ENCODE results near the gene PHF21B.

Gene PHF21B

DNA sequence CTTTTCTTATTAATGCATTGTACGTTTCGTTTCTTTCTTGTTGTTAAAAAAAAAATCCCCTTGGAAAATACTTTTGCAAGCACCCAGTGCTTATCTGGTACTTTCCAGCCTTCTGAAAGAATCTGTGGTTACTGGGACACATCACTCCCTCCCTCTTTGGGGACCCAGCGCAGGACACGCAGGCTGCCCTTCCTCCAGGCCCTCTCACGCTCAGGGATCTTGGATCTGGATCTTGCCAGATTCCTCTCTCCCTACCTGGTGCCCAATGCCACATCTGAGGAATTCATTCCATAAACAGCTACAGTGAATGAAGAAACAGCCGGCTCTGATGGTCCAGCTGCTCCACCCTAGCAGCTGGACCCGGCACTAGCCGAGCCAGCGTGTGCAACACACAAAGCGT, 55.7 kb downstream of the PHF21B start:
- DNase-seq = peak; percentile 2

GRCh38 chr22:44952863-44953746, 56.7 kb downstream of the PHF21B start:
- DNase-seq = no peak

DNA sequence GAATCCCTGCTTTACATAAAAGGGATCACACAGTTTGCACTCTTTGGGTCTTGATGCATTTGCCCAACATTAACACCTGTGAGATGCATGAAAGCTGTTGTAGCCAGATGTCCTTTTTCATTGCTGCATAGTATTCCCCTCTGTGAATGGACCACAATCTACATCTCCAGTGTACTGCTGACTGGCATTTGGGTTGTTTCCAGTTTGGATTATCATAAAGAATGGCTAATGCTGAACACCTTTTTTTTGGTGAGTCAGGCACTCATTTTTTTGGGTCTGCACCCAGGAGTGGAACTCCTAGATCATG, 58.3 kb downstream of the PHF21B start:
- no peak for DNase-seq

DNA sequence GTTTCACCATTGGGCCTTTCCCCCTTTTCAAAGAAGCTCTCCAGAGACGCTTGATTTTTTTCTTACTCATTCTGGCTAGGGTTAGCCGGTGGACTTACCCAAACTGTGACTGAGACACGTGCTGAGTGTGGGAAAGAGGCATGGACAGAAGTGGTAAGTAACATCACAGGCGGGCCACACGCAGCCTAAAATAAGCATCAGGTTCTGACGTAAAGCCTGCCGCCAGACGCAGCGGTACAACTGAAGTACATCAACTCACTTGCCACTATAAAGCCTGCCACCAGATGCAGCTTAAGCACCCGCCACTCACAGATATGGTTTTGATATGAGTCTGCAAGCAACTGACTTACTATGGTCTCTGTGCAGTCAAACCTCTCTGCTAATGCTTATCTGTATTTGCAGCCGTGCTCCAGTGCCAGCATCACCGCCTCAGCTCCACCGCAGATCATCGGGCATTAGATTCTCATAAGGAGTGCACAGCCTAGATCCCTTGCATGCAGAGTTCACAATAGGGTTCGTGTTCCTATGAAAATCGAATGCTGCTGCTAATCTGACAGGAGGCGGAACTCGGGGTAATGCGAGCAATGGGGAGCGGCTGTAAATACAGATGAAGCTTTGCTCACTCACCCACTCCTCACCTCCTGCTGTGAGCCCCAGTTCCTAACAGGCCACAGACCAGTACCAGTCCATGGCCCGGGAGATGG, 58.8 kb downstream of the PHF21B start:
- no peak for DNase-seq

DNA sequence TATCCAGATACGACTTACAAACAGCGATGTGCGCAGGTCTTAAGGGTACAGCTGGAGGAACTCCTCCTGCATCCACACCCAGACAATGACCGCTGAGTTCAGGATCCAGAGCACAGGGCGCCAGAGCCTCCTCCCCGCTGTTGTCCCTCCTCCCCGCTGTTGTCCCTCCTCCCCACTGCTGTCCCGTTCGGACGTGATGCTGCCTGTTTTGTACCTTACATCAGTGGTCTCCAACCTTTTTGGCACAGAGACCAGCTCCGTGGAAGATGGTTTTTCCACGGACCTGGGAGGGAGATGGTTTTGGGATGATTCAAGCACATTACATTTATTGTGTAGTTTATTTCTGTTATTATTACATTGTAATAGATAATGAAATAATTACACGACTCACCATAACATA, 62.0 kb downstream of the PHF21B start:
- no peak for DNase-seq

- no peak for DNase-seq
These were observed 62.8 kb downstream of the PHF21B start for GRCh38 chr22:44947049-44947448.

DNA sequence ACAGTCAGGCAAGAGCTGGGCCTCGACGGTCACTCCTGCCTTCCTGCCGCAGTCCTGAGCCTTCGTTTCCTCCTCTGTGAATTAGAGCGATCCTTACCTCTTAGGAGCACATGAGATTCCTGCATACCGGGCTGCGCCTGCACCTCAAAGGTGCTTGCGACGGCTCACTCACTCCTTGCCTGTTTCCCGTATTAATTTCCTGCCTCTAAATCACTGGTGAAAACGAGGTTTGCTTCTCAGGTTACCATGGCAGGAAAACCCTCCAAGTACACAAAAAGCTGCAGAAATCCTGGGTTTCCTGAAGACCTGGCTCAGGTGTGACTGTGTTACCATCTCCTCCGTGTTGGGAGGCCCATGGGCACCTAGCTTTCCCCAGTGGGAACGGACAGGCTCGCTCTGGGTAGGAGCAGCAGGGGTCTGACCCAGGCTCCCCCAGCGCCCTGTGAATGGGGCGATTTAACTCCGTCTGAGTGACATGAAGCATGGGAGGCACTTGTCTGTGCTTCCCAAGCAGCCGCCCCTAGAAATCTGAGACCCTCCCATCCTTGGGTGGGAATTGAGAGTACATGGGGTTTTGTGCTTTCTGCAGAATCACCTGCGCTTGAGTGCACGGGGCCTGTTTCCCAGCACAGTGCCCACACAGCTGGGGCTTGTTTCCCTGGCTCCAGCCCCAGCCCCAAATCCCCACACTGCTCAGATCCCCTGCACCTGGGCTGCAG, 64.8 kb downstream of the PHF21B start:
- no peak for DNase-seq

DNA sequence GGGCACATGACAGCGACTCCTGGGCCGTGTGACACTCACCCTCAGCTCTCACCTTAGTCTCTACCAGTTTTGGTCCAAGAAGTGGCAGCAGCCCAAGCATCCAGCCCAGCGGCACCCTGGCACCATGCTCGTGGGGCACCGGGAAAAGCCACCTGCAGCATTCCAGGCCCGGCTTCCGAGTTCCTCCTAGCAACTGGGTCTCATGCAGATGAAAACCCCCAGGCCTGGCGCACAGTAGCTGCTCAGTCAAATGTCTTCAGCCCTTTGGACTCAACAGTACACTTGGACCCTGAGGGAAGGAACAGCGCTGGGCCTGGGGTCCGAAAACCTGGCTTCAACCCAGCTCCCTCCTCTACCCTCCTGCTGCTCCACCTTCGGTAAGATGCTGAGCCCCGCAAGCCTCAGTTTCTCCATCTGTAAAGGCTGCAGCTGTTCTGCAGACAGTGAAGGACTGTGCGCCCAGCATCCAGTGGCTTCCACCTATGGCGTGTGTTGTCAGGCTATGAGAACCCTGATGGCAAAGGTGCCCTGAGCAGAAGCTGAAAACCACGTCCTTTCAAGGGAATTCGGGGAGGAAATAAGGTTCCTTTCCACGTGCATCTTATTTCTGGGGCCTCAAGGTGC, 66.0 kb downstream of the PHF21B start:
- no peak for DNase-seq

DNA sequence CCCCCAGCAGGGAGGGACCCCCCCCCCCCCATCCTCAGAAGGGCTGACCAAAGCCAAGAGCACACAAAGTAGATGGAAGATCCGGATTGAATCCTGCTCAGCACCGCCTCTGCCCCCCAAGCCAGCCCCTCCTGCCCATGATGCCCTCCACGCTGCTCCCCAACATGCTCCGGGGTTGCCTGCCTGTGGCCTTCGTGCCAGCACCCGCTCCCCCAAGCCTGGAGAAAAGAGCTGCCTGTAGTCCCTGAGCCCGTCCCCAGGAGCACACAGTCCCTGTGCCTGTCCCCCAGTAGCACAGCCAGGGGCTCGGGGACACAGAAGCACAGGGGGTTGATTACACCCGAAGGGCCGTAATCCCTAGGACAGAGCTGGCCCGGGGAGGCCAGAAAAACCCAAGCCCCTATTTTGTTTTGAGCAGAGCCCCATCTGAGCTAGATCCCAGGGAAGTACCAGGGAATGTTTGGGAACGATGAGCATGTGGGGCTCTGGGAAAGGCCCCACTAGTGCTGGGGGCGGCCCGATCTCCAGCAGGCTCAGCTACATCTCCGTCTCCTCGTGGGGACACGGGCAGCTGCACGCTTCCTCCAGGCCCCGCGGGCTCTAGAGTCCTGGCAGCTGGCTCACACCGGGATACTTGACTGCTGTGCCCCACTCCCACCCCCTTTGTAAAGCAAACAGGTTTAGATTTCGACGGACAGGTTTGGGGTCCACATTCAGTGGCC, 66.7 kb downstream of the PHF21B start:
- no peak for DNase-seq

DNA sequence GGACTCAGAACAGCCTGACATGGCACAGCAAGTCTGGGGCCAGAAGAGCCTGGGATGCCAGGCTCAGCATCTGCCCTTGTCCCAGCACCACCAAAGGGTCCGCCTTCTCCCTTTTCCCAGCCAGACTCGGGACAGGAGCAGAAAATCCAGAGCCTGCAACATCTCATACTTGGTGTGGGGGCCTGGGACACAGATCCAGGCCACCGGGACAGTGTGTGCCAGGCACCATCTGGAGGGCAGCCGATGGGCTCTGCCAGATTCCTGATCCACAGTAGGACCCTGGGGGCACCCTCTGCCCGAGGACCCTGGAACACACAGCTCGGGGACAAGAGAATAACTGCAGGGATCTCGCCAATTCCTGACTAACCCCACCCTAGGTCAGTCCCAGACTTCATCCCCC, 67.7 kb downstream of the PHF21B start:
- no peak for DNase-seq

GRCh38 chr22:44941207-44941606, 68.6 kb downstream of the PHF21B start:
- no peak for DNase-seq

DNA sequence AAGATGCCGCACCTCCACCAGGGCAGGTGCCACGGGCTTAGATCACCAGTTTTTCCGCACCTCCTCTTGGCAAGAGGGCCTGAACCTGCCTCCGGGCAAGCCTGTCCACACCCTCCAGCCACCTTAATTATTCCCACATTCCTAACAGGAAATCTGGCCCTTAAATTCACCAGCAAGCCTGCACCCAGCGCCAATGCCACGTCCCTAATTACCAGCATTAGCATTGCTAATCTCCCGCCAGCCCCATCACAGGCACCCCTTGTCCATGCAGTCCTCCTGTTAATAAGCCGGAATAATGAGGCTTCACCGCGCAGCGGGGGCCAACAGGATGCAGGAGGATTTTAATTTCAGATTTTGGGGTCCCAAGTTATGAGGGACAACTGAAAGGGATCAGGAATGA, 69.7 kb downstream of the PHF21B start:
- no peak for DNase-seq

GRCh38 chr22:44939451-44939850, 70.4 kb downstream of the PHF21B start:
- no peak for DNase-seq

GRCh38 chr22:44938886-44939285, 70.9 kb downstream of the PHF21B start:
- DNase-seq = no peak

DNA sequence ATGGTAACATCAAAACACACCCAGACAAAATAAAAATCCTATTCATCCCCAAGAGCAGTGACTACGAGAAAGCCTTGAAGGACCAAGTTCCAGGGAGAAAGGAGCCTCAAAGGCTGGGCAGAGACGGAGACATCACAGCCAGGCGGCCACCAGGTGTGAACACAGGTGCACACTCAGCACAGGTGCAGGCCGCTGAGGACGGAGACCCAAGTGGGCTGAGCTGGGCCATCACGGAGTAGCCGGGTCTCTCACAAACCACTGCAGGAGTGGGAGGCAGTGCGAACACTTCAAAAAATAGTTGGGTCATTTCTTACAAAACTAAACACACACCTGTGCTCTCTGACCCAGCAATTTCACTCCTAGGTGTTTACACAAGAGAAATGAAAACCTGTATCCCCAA, 72.6 kb downstream of the PHF21B start:
- DNase-seq = no peak

GRCh38 chr22:44936201-44936600, 73.6 kb downstream of the PHF21B start:
- DNase-seq = no peak

- DNase-seq = no peak
These were observed 74.1 kb downstream of the PHF21B start for GRCh38 chr22:44935724-44936123.

GRCh38 chr22:44934454-44934735, 75.4 kb downstream of the PHF21B start:
- no peak for DNase-seq

DNA sequence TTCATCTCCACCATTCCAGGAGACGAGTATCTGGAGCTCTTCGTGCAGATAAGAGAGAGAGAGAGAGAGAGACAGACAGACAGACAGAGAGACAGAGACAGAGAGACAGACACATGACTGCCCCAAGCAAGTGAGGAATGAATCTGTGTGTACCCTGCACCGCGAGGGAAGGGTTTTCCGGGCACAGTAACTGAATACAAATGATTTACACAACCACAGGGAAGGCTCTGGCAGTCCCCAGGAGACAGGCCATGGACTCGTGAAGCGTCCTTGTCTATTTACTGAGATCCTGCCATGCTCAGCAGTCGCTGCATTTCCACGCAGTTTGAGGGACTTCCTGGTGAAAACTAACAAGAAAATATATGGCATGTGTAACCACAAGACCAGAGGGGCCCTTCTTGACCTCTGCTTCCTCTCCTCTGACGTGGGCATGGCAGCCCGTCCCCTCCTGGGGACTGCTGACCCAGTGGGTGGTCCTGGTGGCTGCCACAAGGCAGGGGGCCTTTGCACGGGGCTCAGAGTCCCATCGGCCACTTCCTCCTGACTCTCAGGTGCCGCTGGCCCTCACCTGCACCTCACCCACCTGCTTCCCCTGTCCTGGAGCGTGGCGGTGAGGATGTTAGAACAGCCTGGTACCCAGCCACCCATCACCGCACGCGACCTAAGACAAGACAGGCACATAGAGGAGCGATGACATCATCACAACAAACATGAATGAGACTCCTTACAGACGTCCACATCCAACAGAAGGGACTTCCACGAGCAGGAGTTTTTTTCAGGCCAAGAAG, 75.9 kb downstream of the PHF21B start:
- DNase-seq = no peak

DNA sequence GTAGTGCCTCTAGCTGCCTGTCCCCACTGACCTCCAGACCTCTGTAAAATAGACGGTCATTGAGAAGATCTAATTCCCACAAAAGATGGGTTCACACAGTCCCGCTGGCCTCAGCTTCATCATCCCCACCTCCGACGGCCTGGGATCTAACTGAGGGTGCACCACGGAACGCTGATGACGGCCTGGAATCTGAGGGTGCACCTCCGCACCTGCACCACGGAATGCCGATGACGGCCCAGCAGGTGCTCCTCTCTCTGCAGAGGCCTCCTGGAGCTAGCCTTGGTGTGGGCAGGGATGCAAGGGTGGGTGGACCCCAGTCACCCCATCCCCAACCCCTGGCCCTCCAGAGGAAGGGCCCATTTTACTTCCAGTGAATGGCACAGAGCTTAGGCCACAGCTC, 77.3 kb downstream of the PHF21B start:
- DNase-seq = no peak

- no peak for DNase-seq
These were observed 78.0 kb downstream of the PHF21B start for GRCh38 chr22:44931766-44932165.

DNA sequence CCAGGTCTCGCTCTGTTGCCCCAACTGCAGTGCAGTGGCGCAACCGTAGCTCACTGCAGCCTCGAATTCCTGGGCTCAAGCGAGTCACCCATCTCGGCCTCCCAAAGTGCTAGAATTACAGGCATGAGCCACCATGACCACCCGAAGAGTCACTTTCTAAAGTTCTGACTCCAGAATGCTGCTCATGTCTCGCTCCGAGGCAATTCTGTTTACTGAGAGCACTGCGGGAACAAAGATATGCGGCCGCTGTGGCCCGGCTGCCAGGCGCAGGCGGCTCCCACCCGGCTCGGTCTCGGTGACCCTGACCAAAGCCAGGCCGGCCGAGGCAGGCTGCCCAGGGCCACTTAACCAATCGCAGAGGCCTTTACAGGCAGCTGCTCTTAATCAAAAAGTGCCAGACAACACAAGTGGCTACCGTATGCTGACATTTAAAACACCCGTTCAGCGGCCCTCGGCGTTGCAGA, 78.7 kb downstream of the PHF21B start:
- no peak for DNase-seq

All from suppressor macrophage treated with lipopolysaccharide for 4 hours (primary cell).